Heart left ventricle (tissue), 16 donors: ENCODE results near the gene SNX5. TPM values are rescaled to one million over a fixed set of nuclear protein-coding genes. Genes with fewer than 3 reads are reported as not detected.

Experiments used
- ATAC-seq, 4 donors: fragments of 200-7000 bp; cut with Tn5 transposase; one replicate each; pipeline ENCODE4 v1.9.1; 2020 to 2022; ENCODE audit warnings: moderate library complexity in 4 of 4, mild to moderate bottlenecking in 3 of 4, moderate number of reproducible peaks in 1 of 4
- DNase-seq, 5 donors: peaks; one replicate each; pipeline ENCODE4 v3.0.0-alpha.2; 2020
- H3K27ac ChIP-seq, 12 donors: fragments of 200-600 bp; sonication (generic) in 4 of 12; one replicate each; pipeline versions ENCODE4 v1.5.0 to v1.8.0; 2016 to 2022; ENCODE audit warnings: mild to moderate bottlenecking in 2 of 12
- H3K27me3 ChIP-seq, 9 donors: fragments of 200-600 bp; sonication (generic) in 2 of 9; one replicate each; pipeline versions ENCODE4 v1.5.1 to v1.8.0; 2016 to 2022; ENCODE audit warnings: mild to moderate bottlenecking in 3 of 9
- H3K36me3 ChIP-seq, 9 donors: fragments of 200-600 bp; sonication (generic) in 2 of 9; one replicate each; pipeline versions ENCODE4 v1.5.0 to v1.8.0; 2018 to 2022; ENCODE audit warnings: mild to moderate bottlenecking in 2 of 9
- H3K4me1 ChIP-seq, 12 donors: fragments of 200-600 bp; sonication (generic) in 4 of 12; one replicate each; pipeline versions ENCODE4 v1.5.0 to v1.8.0; 2016 to 2022; ENCODE audit warnings: mild to moderate bottlenecking in 3 of 12
- H3K4me3 ChIP-seq, 12 donors: fragments of 200-600 bp; sonication (generic) in 4 of 12; one replicate each; pipeline versions ENCODE4 v1.5.0 to v1.8.0; 2017 to 2022; ENCODE audit warnings: mild to moderate bottlenecking in 9 of 12, moderate library complexity in 4 of 12
- H3K9me3 ChIP-seq, 12 donors: fragments of 200-600 bp; sonication (generic) in 4 of 12; one replicate each; pipeline versions ENCODE4 v1.5.0 to v1.8.0; 2016 to 2022; ENCODE audit warnings: mild to moderate bottlenecking in 1 of 12
- POLR2A ChIP-seq, 2 donors: fragments of 450-650 bp; IDR thresholded peaks; one replicate each; pipeline ENCODE4 v1.6.1; 2017; ENCODE audit warnings: antibody characterized with exemption in 2 of 2, mild to moderate bottlenecking in 2 of 2, moderate library complexity in 2 of 2
- WGBS, 4 donors: extraction: QIAGEN DNeasy Blood & Tissue Kit in 2 of 4; methylation state at CpG; one replicate each; pipeline versions ENCODE4 v1.1.5 to v1.1.7; 2013 to 2018; 5-methylcytosine and 5-hydroxymethylcytosine counted together
- intact Hi-C, 10 donors: fragments of 100-400 bp; cut with DNase I; formaldehyde crosslinking; loops; one replicate each; pipeline versions ENCODE4 v1.11.1 to v1.14.2; 2022
- polyA plus RNA-seq, 2 donors: library from polyadenylated mRNA; stranded (reverse); fragments of 200-250 nt; gene quantifications; one replicate each; pipeline ENCODE4 v1.2.3, GENCODE V29; 2013
- total RNA-seq, 9 donors: library from RNA; depleted of rRNA in 2 of 9; stranded (reverse); fragments of >200 nt in 2 of 9; fragmentation: NEBNext Ultra II Directional in 3 of 9; extraction: Animal tissue kit (Norgen Biotek cat#: 25700) in 3 of 9; gene quantifications; one replicate each; pipeline versions ENCODE4 v1.1.0 to v1.2.4, GENCODE V29; 2016 to 2023
- TF ChIP-seq, protein P1 (sequence below), 12 donors: fragments of 200-600 bp; sonication (generic) in 4 of 12; IDR thresholded peaks; one replicate each; pipeline versions ENCODE4 v1.5.0 to v1.8.0; 2018 to 2022; ENCODE audit warnings: antibody characterized with exemption in 12 of 12, mild to moderate bottlenecking in 5 of 12
- donor health status: ischemic (EF 13 %, LVEDD 7.1; RV severe dilation, severe dysfunction).
- donor health status: healthy with polysubstance abuse.
- donor health status: DM: no; HTN: yes; CAD: no.
- donor health status: DM: no; HTN: no; CAD: no.
- donor health status: ischemic (EF 25% LVEDD 6.9; RV normal size, moderate dysfunction).
- donor health status: ischemic (EF 25% LVEDD 5.7; RV mildly dilated, moderate dysfunction).
- donor health status: healthy.
- donor health status: DM: yes; HTN: yes; CAD: no.
- donor health status: ischemic (EF 35%, LVEDD 5.7; RV mildly dilated, moderate dysfunction).
- donor health status: nonischemic (EF 11% LVEDD 7.7; RV severe dilation, severe dysfunction).
- donor health status: DM: yes; HTN: yes; CAD: no.
- donor health status: PGD.
- donor health status: ischemic (EF 29% LVEDD 5.4; RV normal size, mild dysfunction).
- donor health status: nonischemic (EF 23%, LVEDD 6.1; RV moderate dilation, normal function).

SNX5 gene
- total and polyA plus RNA-seq, 11 donors: 32.8 to 75.0 (median 44.0) TPM

DNA sequence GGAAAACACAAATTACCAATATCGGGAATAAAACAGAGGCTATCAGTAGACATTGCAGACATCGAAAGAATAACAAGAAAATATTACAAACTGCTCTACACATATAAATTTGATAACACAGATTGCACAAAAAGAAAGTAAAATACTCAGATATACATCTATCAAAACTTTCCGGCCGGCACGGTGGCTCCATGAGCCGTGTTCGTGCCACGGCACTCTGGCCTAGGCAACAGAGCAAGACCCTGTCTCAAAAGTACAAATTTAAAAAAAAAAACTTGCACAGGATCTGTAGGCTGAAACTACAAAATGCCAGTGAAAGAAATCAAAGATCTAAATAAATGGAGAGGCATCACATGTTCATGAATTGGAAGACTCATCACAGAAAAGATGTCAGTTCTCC lies 49.4 kb downstream of the SNX5 start:
- ATAC-seq: no peak
- intact Hi-C loops: no loop called here

GRCh38 chr20:17917832-17918618 lies 50.6 kb downstream of the SNX5 start:
- Histone ChIP-seq H3K36me3 (no peaks in the 10 kb centered on the region), H3K9me3 (no peaks in the 10 kb centered on the region), H3K4me1 (peaks cover 0 to 21% (median 0%) of the 10 kb centered on the region in 12 donors), H3K4me3 (no peak overlapping the region), H3K27ac (no peak overlapping the region), H3K27me3 (no peaks in the 10 kb centered on the region)
- intact Hi-C loops: no loop called here
- DNase-seq: no peak
- WGBS, 4 donors: 91 to 97% (median 92%) methylated on average over 7 of the region's 7 CpGs
- TF ChIP-seq, protein P1, sequence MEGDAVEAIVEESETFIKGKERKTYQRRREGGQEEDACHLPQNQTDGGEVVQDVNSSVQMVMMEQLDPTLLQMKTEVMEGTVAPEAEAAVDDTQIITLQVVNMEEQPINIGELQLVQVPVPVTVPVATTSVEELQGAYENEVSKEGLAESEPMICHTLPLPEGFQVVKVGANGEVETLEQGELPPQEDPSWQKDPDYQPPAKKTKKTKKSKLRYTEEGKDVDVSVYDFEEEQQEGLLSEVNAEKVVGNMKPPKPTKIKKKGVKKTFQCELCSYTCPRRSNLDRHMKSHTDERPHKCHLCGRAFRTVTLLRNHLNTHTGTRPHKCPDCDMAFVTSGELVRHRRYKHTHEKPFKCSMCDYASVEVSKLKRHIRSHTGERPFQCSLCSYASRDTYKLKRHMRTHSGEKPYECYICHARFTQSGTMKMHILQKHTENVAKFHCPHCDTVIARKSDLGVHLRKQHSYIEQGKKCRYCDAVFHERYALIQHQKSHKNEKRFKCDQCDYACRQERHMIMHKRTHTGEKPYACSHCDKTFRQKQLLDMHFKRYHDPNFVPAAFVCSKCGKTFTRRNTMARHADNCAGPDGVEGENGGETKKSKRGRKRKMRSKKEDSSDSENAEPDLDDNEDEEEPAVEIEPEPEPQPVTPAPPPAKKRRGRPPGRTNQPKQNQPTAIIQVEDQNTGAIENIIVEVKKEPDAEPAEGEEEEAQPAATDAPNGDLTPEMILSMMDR (IDR thresholded peaks at IDR 0.05): no peak
- no peak for TF ChIP-seq POLR2A (IDR thresholded peaks at IDR 0.05)
- ATAC-seq: no peak

More for the DNA sequence above, 49.4 kb downstream of the SNX5 start:
- Histone ChIP-seq H3K4me1 (peaks cover 0 to 16% (median 0%) of the 10 kb centered on the region in 12 donors), H3K4me3 (no peak overlapping the region), H3K36me3 (no peaks in the 10 kb centered on the region), H3K9me3 (no peaks in the 10 kb centered on the region), H3K27me3 (no peaks in the 10 kb centered on the region), H3K27ac (no peak overlapping the region)
- no peak for DNase-seq
- 93 to 97% (median 96%) methylated on average over 8 of the region's 8 CpGs for WGBS, 4 donors
- TF ChIP-seq POLR2A (IDR thresholded peaks at IDR 0.05): no peak
- TF ChIP-seq, protein P1 (IDR thresholded peaks at IDR 0.05): no peak

GRCh38 chr20:17916433-17916891 lies 52.1 kb downstream of the SNX5 start:
- H3K9me3 ChIP-seq: no peaks in the 10 kb centered on the region
- H3K4me1 ChIP-seq: peaks cover 0 to 23% (median under 1%) of the 10 kb centered on the region in 12 donors
- DNase-seq (no peak), ATAC-seq (peak in 3 of 4 donors; percentile 10 to 74 (median 41))
- no peaks in the 10 kb centered on the region for H3K36me3 ChIP-seq
- no peak for TF ChIP-seq POLR2A (IDR thresholded peaks at IDR 0.05)
- TF ChIP-seq, protein P1 (IDR thresholded peaks at IDR 0.05): no peak
- WGBS, 4 donors: 60 to 72% (median 68%) methylated on average over 3 of the region's 3 CpGs
- intact Hi-C loops: no loop called here
- no peak overlapping the region for H3K4me3 ChIP-seq
- peak overlapping the region in 1 of 12 donors; percentile 81 for H3K27ac ChIP-seq
- H3K27me3 ChIP-seq: no peaks in the 10 kb centered on the region

GRCh38 chr20:17914957-17915356 lies 53.6 kb downstream of the SNX5 start:
- no peaks in the 10 kb centered on the region for H3K36me3 ChIP-seq
- peaks cover 3 to 38% (median 15%) of the 10 kb centered on the region in 12 donors for H3K4me1 ChIP-seq
- no peak for ATAC-seq
- H3K27ac ChIP-seq: no peak overlapping the region
- no peaks in the 10 kb centered on the region for H3K9me3 ChIP-seq
- intact Hi-C loops: no loop called here
- no peak overlapping the region for H3K4me3 ChIP-seq
- no peak for DNase-seq
- TF ChIP-seq, protein P1 (IDR thresholded peaks at IDR 0.05): no peak
- no peak for TF ChIP-seq POLR2A (IDR thresholded peaks at IDR 0.05)
- H3K27me3 ChIP-seq: no peaks in the 10 kb centered on the region
- WGBS, 4 donors: 78 to 100% (median 83%) methylated on average over 4 of the region's 4 CpGs
